ENCODE measurements around the gene BUB3. TPM values are rescaled to one million over a fixed set of nuclear protein-coding genes. Genes with fewer than 3 reads are reported as not detected.

BUB3 gene
- polyA plus RNA-seq, 10 donors, result 47.3 to 78.5 (median 61.4) TPM

GRCh38 chr10:123140164-123140982 is 13.8 kb upstream of the BUB3 start:
- peak in 1 of 3 donors; percentile 17 for DNase-seq

GRCh38 chr10:123140983-123141390 is 13.2 kb upstream of the BUB3 start:
- DNase-seq, result no peak

- DNase-seq, result no peak
Measured at GRCh38 chr10:123141791-123142700, 12.2 kb upstream of the BUB3 start.

- DNase-seq, result peak in 1 of 3 donors; percentile 17
Measured at GRCh38 chr10:123142701-123143161, 11.5 kb upstream of the BUB3 start.

- peak in 1 of 3 donors; percentile 29 for DNase-seq
Measured at GRCh38 chr10:123143162-123143824, 10.9 kb upstream of the BUB3 start.

GRCh38 chr10:123143825-123144168 is 10.4 kb upstream of the BUB3 start:
- DNase-seq, result no peak

- peak in 1 of 3 donors; percentile 25 for DNase-seq
Measured at GRCh38 chr10:123144697-123145541, 9.3 kb upstream of the BUB3 start.

- DNase-seq, result peak in 1 of 3 donors; percentile 9
Measured at GRCh38 chr10:123145542-123146012, 8.6 kb upstream of the BUB3 start.

- peak in 1 of 3 donors; percentile 17 for DNase-seq
Measured at GRCh38 chr10:123146013-123146893, 7.9 kb upstream of the BUB3 start.

GRCh38 chr10:123146894-123147634 is 7.1 kb upstream of the BUB3 start:
- peak in 1 of 3 donors; percentile 9 for DNase-seq

GRCh38 chr10:123147635-123148413 is 6.4 kb upstream of the BUB3 start, which contains the start of gene HMX2:
Gene HMX2, plus strand, starts transcription at chr10:123148136. Its CDS starts 243 bp downstream, at chr10:123148379.
- DNase-seq, result peak in 1 of 3 donors; percentile 12

- DNase-seq, result peak in 1 of 3 donors; percentile 26
Measured at GRCh38 chr10:123148414-123149161, 5.6 kb upstream of the BUB3 start.

- peak in 1 of 3 donors; percentile 6 for DNase-seq
Measured at GRCh38 chr10:123149162-123149567, 5.0 kb upstream of the BUB3 start.

- DNase-seq, result peak in 1 of 3 donors; percentile 69
Measured at GRCh38 chr10:123149568-123150270, 4.5 kb upstream of the BUB3 start.

GRCh38 chr10:123150271-123150985 is 3.8 kb upstream of the BUB3 start:
- no peak for DNase-seq
